ENCODE results near the gene VIP. TPM values are rescaled to one million over a fixed set of nuclear protein-coding genes. Genes with fewer than 3 reads are reported as not detected.

VIP gene
- total and polyA plus RNA-seq, 12 donors = 0.22 to 28.6 (median 0.40) TPM; not detected in 2

DNA sequence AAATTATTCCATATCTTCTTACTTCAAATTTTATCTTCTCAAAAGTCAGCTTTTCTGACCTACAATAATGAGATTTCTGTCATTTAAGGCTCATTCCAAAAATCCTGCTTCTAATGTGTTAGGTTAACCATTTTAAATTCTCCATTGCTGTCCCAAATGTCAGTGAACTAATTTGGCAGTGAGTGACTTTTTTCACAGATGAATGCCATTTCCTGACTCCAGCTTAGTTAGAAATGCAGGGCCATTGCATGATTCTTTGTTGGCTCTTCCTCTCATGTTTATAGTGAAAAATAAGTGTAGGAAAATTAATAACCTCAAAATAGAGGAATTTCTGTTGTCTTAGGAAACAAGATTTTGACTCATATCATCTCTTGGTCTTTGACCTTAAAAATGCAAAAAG, 44.1 kb downstream of the VIP start:
- no peaks in the 10 kb centered on the region for H3K27me3 ChIP-seq
- no peaks in the 10 kb centered on the region for H3K9me3 ChIP-seq
- H3K4me1 ChIP-seq = no peaks in the 10 kb centered on the region
- ATAC-seq (no peak), DNase-seq (no peak)
- H3K4me3 ChIP-seq = no peak overlapping the region
- TF ChIP-seq, protein P1, sequence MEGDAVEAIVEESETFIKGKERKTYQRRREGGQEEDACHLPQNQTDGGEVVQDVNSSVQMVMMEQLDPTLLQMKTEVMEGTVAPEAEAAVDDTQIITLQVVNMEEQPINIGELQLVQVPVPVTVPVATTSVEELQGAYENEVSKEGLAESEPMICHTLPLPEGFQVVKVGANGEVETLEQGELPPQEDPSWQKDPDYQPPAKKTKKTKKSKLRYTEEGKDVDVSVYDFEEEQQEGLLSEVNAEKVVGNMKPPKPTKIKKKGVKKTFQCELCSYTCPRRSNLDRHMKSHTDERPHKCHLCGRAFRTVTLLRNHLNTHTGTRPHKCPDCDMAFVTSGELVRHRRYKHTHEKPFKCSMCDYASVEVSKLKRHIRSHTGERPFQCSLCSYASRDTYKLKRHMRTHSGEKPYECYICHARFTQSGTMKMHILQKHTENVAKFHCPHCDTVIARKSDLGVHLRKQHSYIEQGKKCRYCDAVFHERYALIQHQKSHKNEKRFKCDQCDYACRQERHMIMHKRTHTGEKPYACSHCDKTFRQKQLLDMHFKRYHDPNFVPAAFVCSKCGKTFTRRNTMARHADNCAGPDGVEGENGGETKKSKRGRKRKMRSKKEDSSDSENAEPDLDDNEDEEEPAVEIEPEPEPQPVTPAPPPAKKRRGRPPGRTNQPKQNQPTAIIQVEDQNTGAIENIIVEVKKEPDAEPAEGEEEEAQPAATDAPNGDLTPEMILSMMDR (IDR thresholded peaks at IDR 0.05) = no peak
- H3K36me3 ChIP-seq = no peaks in the 10 kb centered on the region
- intact Hi-C loops (cut with DNase I) = no loop called here
- no peak overlapping the region for H3K27ac ChIP-seq

DNA sequence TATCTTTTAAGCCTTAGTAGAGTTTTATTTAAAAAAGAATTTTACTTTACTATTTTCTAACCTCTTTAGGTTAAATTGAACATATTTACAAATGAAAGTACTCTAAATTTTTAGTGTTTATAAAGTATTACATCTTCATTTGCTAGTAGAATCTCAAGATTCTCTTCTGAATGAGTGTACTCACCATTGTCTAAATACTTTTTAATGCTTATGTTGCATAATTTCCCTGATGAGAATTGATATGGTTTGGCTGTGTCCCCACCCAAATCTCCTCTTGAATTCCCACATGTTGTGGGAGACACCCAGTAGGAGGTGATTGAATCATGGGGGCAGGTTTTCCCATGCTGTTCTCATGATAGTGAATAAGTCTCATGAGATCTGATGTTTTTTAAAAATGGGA, 53.6 kb downstream of the VIP start:
- TF ChIP-seq, protein P1 (IDR thresholded peaks at IDR 0.05) = no peak
- DNase-seq (no peak), ATAC-seq (no peak)
- no peaks in the 10 kb centered on the region for H3K4me1 ChIP-seq
- no peak overlapping the region for H3K4me3 ChIP-seq
- no peak overlapping the region for H3K27ac ChIP-seq
- H3K9me3 ChIP-seq = peaks cover 0 to 9% (median 0%) of the 10 kb centered on the region in 11 donors
- no peaks in the 10 kb centered on the region for H3K27me3 ChIP-seq
- no peaks in the 10 kb centered on the region for H3K36me3 ChIP-seq
- intact Hi-C loops (cut with DNase I) = no loop called here

Other genes with a start within 250 kb of the VIP start
- gene SYNE1, start 113.4 kb upstream of the VIP start, total RNA-seq = 100 to 1,000 TPM in 9 of 10 donors, 10 to 100 TPM in 1; 85.8 to 176 (median 138) TPM
- 100 to 1,000 TPM in 1 of 2 donors, 10 to 100 TPM in 1; 18.9 to 113 TPM for gene SYNE1, start 113.4 kb upstream of the VIP start, polyA plus RNA-seq
- 10 to 100 TPM; 11.0 to 22.6 (median 16.7) TPM for gene MYCT1, start 52.9 kb upstream of the VIP start, total RNA-seq
- 10 to 100 TPM; 13.6 to 21.0 TPM for gene MYCT1, start 52.9 kb upstream of the VIP start, polyA plus RNA-seq
- gene FBXO5, start 232.2 kb downstream of the VIP start, total RNA-seq = 1 to 10 TPM in 9 of 10 donors, under 1 TPM in 1; 0.87 to 4.2 (median 1.6) TPM
- 1 to 10 TPM in 1 of 2 donors, under 1 TPM in 1; 0.80 to 1.2 TPM for gene FBXO5, start 232.2 kb downstream of the VIP start, polyA plus RNA-seq

Measured in heart right ventricle (tissue), 16 donors.